Lower leg skin (tissue), 3 donors: ENCODE data around the gene NBEA.

Experiments
- CTCF ChIP-seq, 3 donors: fragments of 450-650 bp; IDR thresholded peaks; one replicate each; pipeline ENCODE4 v1.5.1; 2016; ENCODE audit warnings: antibody characterized with exemption in 3 of 3, mild to moderate bottlenecking in 3 of 3, moderate library complexity in 2 of 3
- POLR2A ChIP-seq, 2 donors: fragments of 450-650 bp; IDR thresholded peaks; one replicate each; pipeline ENCODE4 v1.6.1; 2016 to 2017; ENCODE audit warnings: antibody characterized with exemption in 2 of 2, mild to moderate bottlenecking in 1 of 2, moderate library complexity in 1 of 2

DNA sequence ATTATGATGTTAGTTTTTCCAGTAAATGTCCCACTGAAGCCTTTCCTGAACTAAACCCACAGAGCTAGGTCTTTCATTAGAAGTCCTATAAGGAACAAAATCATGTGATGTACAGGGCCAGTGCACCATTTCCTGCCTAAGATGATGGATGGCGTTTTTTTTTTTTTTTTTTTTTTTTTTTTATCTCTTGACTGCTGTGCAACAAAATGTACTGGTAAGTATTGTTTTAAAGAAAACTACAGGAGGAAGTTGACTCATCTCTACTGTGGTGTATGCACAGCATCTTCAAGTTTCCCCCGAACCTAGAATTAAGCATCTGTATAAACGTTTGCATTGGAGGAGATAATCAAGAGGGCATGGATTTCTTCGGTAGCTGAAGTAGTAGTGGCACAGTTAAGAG lies 197.5 kb downstream of the NBEA start:
- TF ChIP-seq CTCF (IDR thresholded peaks at IDR 0.05) (no peak), POLR2A (IDR thresholded peaks at IDR 0.05) (no peak)
